Activated T-helper 17 cell treated with anti-CD3 and anti-CD28 coated beads, Interleukin-2, amount 50 U/mL, for 72 hours (primary cell): ENCODE results near the gene BCOR. TPM values are rescaled to one million over a fixed set of nuclear protein-coding genes. Genes with fewer than 3 reads are reported as not detected.

ENCODE experiments used
- ATAC-seq: fragments of 150-1000 bp; cut with Tn5 transposase; replicated peaks from 2 replicates; pipeline ENCODE4 v1.10.0; 2021; ENCODE audit warnings: mild to moderate bottlenecking, moderate library complexity
- H3K27ac Mint-ChIP-seq: one replicate; pipeline ENCODE4 v1.8.0; 2022; ENCODE audit warnings: mixed read lengths
- H3K27me3 Mint-ChIP-seq: one replicate; pipeline ENCODE4 v1.8.0; 2022; ENCODE audit warnings: mixed read lengths
- H3K36me3 Mint-ChIP-seq: one replicate; pipeline ENCODE4 v1.8.0; 2022; ENCODE audit warnings: low read depth, mild to moderate bottlenecking, mixed read lengths
- H3K4me1 Mint-ChIP-seq: one replicate; pipeline ENCODE4 v1.8.0; 2022; ENCODE audit warnings: mixed read lengths
- H3K4me3 Mint-ChIP-seq: one replicate; pipeline ENCODE4 v1.8.0; 2022; ENCODE audit warnings: mild to moderate bottlenecking, mixed read lengths
- H3K9me3 Mint-ChIP-seq: one replicate; pipeline ENCODE4 v1.8.0; 2022; ENCODE audit warnings: mixed read lengths
- total RNA-seq, 2 donors: library from RNA; stranded (reverse); gene quantifications; one replicate each; pipeline ENCODE4 v1.2.3, GENCODE V29; 2022

Gene BCOR
- total RNA-seq, 2 donors from 2014 or later, result 38.9 to 63.2 TPM

DNA sequence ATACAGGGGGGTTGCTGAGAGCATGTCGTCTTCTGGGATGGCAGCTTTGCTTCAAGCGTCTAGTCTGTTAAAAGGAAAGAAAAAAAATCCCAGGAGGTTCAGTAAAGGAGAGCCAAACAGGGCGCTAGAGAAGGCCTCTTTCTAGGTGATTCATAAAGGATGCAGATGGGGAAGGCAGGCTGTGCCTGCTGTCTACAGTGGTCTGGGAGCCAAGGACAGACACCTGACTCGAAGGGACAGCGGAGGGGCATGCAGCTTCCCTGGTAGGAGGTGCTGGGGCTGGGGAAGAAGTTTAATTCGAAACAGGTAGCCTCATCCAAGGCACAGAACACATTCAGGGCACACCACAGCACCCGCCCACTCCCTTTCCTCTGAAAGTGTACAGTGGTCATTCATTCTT lies 19.9 kb downstream of the BCOR start:
- H3K4me1 Mint-ChIP-seq, result peaks cover 27% of the 10 kb centered on the region
- peak; percentile 42 for ATAC-seq
- peaks cover 69% of the 10 kb centered on the region for H3K36me3 Mint-ChIP-seq
- peak overlapping the region; percentile 25 for H3K4me3 Mint-ChIP-seq
- no peaks in the 10 kb centered on the region for H3K9me3 Mint-ChIP-seq
- no peaks in the 10 kb centered on the region for H3K27me3 Mint-ChIP-seq
- H3K27ac Mint-ChIP-seq, result no peak overlapping the region

- peaks cover 79% of the 10 kb centered on the region for H3K36me3 Mint-ChIP-seq
- peak overlapping the region; percentile 5 for H3K4me3 Mint-ChIP-seq
- H3K27ac Mint-ChIP-seq, result peak overlapping the region; percentile 14
- no peaks in the 10 kb centered on the region for H3K9me3 Mint-ChIP-seq
- peaks cover 27% of the 10 kb centered on the region for H3K4me1 Mint-ChIP-seq
- no peaks in the 10 kb centered on the region for H3K27me3 Mint-ChIP-seq
- ATAC-seq, result peak; percentile 40
These were observed 20.8 kb downstream of the BCOR start for GRCh38 chrX:40076750-40077575.

- H3K36me3 Mint-ChIP-seq, result peaks cover 93% of the 10 kb centered on the region
- H3K27ac Mint-ChIP-seq, result no peak overlapping the region
- H3K4me1 Mint-ChIP-seq, result peaks cover 18% of the 10 kb centered on the region
- ATAC-seq, result no peak
- no peak overlapping the region for H3K4me3 Mint-ChIP-seq
- no peaks in the 10 kb centered on the region for H3K9me3 Mint-ChIP-seq
- H3K27me3 Mint-ChIP-seq, result no peaks in the 10 kb centered on the region
These were observed 22.8 kb downstream of the BCOR start for GRCh38 chrX:40074959-40075332.

- Mint-ChIP-seq H3K27me3 (no peaks in the 10 kb centered on the region), H3K36me3 (peaks cover 94% of the 10 kb centered on the region), H3K4me1 (peaks cover 15% of the 10 kb centered on the region), H3K9me3 (no peaks in the 10 kb centered on the region), H3K4me3 (no peak overlapping the region), H3K27ac (no peak overlapping the region)
- no peak for ATAC-seq
These were observed 23.4 kb downstream of the BCOR start for GRCh38 chrX:40074080-40074958.

DNA sequence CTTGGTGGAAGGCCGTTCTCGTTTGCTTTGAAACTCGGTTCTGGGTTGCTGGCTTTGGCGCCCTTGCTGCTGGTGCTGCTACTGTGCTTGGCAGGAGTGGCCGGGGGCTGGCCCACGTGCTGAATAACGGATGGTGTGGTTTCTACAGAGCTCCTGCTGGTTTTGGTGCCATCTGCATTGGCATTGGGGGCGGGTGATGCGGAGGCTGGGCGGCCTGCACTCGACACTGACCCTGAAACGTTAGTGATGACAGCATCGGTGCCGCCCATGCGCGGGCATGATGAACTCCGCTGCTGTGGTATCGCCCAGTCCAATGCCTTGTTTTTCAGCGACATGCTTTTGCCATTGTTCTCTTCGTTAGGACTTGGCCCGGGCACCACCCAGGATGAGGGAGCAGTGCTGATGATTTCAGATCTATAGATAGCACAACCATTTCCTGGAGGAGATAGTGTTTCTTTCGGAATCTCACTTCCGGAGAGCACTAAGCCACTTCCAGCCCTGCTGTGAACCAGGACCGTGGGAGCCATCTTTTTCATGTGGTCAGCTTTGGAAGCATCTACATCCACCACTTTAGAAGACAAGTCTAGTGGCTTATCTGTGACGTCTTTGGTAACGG lies 24.2 kb downstream of the BCOR start:
- peaks cover 12% of the 10 kb centered on the region for H3K4me1 Mint-ChIP-seq
- no peak overlapping the region for H3K4me3 Mint-ChIP-seq
- H3K36me3 Mint-ChIP-seq, result peaks cover 99% of the 10 kb centered on the region
- no peak overlapping the region for H3K27ac Mint-ChIP-seq
- no peaks in the 10 kb centered on the region for H3K27me3 Mint-ChIP-seq
- H3K9me3 Mint-ChIP-seq, result no peaks in the 10 kb centered on the region
- no peak for ATAC-seq

DNA sequence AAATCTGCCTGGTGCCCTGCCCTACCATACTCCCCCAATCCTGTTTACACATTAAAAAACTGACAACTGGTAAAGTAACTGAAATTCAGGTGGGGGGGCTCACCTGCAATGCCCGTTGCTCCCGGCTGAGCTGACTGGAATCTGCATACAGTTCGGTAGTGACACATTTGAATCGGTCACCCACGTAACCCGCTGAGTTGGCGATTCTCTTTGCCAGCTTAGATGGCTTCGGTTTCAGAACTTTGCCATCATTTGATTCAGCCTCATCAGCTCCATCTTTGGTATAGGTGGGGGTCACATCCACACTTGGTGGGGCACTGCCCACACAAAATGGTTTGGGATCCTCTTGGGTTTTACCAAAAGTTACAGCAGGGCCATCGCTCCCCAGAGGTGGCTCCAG lies 25.5 kb downstream of the BCOR start:
- no peak for ATAC-seq
- Mint-ChIP-seq H3K9me3 (no peaks in the 10 kb centered on the region), H3K36me3 (peaks cover 100% of the 10 kb centered on the region), H3K4me3 (no peak overlapping the region), H3K27ac (no peak overlapping the region), H3K27me3 (no peaks in the 10 kb centered on the region), H3K4me1 (peaks cover 17% of the 10 kb centered on the region)

GRCh38 chrX:40068048-40068447 lies 29.7 kb downstream of the BCOR start:
- peaks cover 21% of the 10 kb centered on the region for H3K4me1 Mint-ChIP-seq
- peaks cover 99% of the 10 kb centered on the region for H3K36me3 Mint-ChIP-seq

GRCh38 chrX:40066700-40067099 lies 31.1 kb downstream of the BCOR start:
- Mint-ChIP-seq H3K27me3 (no peaks in the 10 kb centered on the region), H3K4me1 (peaks cover 21% of the 10 kb centered on the region), H3K9me3 (no peaks in the 10 kb centered on the region), H3K27ac (no peak overlapping the region), H3K36me3 (peaks cover 99% of the 10 kb centered on the region), H3K4me3 (peak overlapping the region; percentile 47)
- ATAC-seq, result no peak

More at GRCh38 chrX:40068048-40068447, 29.7 kb downstream of the BCOR start:
- Mint-ChIP-seq H3K27ac (peak overlapping the region; percentile 34), H3K9me3 (no peaks in the 10 kb centered on the region), H3K4me3 (no peak overlapping the region), H3K27me3 (no peaks in the 10 kb centered on the region)
- ATAC-seq, result no peak

GRCh38 chrX:40065296-40066046 lies 32.3 kb downstream of the BCOR start:
- no peaks in the 10 kb centered on the region for H3K9me3 Mint-ChIP-seq
- peak; percentile 91 for ATAC-seq
- peak overlapping the region; percentile 47 for H3K4me3 Mint-ChIP-seq
- H3K27me3 Mint-ChIP-seq, result no peaks in the 10 kb centered on the region
- peaks cover 21% of the 10 kb centered on the region for H3K4me1 Mint-ChIP-seq
- H3K27ac Mint-ChIP-seq, result peak overlapping the region; percentile 75
- H3K36me3 Mint-ChIP-seq, result peaks cover 99% of the 10 kb centered on the region

- Mint-ChIP-seq H3K4me1 (peaks cover 21% of the 10 kb centered on the region), H3K9me3 (no peaks in the 10 kb centered on the region), H3K27ac (no peak overlapping the region), H3K4me3 (no peak overlapping the region), H3K36me3 (peaks cover 99% of the 10 kb centered on the region), H3K27me3 (no peaks in the 10 kb centered on the region)
- no peak for ATAC-seq
These were observed 33.6 kb downstream of the BCOR start for GRCh38 chrX:40064055-40064597.

- no peak for ATAC-seq
- Mint-ChIP-seq H3K4me1 (peaks cover 21% of the 10 kb centered on the region), H3K36me3 (peaks cover 99% of the 10 kb centered on the region), H3K27me3 (no peaks in the 10 kb centered on the region), H3K4me3 (no peak overlapping the region), H3K27ac (no peak overlapping the region), H3K9me3 (no peaks in the 10 kb centered on the region)
These were observed 34.2 kb downstream of the BCOR start for GRCh38 chrX:40063555-40063954.

GRCh38 chrX:40062525-40063155 lies 35.1 kb downstream of the BCOR start:
- H3K27me3 Mint-ChIP-seq, result no peaks in the 10 kb centered on the region
- no peak for ATAC-seq
- H3K27ac Mint-ChIP-seq, result no peak overlapping the region
- no peaks in the 10 kb centered on the region for H3K9me3 Mint-ChIP-seq
- no peak overlapping the region for H3K4me3 Mint-ChIP-seq
- H3K4me1 Mint-ChIP-seq, result peaks cover 12% of the 10 kb centered on the region
- H3K36me3 Mint-ChIP-seq, result peaks cover 99% of the 10 kb centered on the region

DNA sequence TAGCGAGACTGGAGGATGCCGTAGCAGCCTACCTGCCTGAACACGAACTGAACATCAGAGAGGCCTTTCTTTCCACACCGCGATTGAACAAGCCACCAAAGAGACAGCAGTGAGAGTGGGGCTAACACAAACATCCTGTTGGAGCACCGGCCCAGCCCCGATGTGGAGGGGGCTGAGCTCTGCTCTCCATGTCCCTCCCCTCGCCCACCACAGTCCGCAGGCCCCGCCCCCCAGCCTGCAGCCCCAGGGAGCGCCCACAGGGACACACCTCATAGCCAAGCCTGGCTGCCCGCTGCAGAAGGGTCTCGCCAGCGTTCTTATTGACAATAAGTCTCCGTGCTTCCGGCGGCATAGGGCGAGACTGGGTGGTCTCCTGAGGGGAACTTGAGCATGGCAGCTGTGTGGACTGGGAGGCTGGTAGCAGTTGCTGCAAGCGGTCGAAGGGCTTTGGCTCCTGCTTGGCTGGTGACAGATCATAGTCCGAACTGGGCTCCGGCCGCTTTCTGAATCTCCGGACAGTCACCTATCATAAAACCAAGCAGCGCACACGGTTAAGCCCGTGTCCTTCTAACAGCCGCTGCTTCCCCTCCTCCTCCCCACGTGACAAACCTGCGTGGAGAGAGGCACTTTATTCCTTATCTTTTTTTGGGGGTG lies 35.8 kb downstream of the BCOR start:
- Mint-ChIP-seq H3K27me3 (no peaks in the 10 kb centered on the region), H3K36me3 (peaks cover 99% of the 10 kb centered on the region), H3K9me3 (no peaks in the 10 kb centered on the region), H3K27ac (no peak overlapping the region), H3K4me1 (peaks cover 9% of the 10 kb centered on the region), H3K4me3 (no peak overlapping the region)
- no peak for ATAC-seq
